ENCODE data around the gene USP5. TPM values are rescaled to one million over a fixed set of nuclear protein-coding genes. Genes with fewer than 3 reads are reported as not detected.

Gene USP5
- total and polyA plus RNA-seq, 2 of the 8 experiments (the other 6 are each of a cell fraction or from before 2014, with no cell fraction given), result 66.5 to 148 TPM

DNA sequence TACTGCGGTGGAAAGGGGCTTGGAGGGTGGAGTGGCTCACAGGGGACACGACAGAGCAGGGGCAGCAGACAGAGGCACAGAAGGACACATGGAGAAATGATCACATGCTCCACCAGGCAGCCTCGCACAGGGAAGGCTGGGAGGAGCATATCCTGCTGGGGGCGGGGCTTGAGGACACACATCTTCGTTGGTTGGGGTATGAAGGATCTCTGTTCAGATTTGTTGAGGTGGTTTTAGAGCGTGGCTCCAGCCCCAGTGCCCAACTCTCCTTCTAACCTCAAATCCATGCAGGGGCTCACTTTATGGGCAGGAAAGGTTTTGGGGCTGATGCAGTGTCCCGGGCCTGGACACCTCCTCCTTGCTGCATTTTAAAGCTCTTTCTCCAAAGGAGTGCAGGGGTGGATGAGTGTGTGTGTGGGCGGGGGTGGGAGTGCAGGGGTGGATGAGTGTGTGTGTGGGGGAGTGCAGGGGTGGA lies 24.5 kb upstream of the USP5 start (continued):
- TF ChIP-seq RAD21 (IDR thresholded peaks at IDR 0.05 in 1 of 2, conservative IDR thresholded peaks at IDR 0.05 in 1 of 2; ENCODE audit: low read depth in 2 of 2, low read length in 2 of 2), result no peak
- no peak for TF ChIP-seq TCF12 (IDR thresholded peaks at IDR 0.05; ENCODE audit: low read depth, low read length)
- no peak for TF ChIP-seq E2F6 (IDR thresholded peaks at IDR 0.05)
- no peak for TF ChIP-seq ASH2L (IDR thresholded peaks at IDR 0.05; ENCODE audit: low read length)
- no peak for TF ChIP-seq SUZ12 (IDR thresholded peaks at IDR 0.05; ENCODE audit: low read length)
- TF ChIP-seq USF2 (IDR thresholded peaks at IDR 0.05; ENCODE audit: low read length), result peak; percentile 74
- no peak for TF ChIP-seq JUN (IDR thresholded peaks at IDR 0.05; ENCODE audit: low read depth, low read length)
- TF ChIP-seq, protein P1, sequence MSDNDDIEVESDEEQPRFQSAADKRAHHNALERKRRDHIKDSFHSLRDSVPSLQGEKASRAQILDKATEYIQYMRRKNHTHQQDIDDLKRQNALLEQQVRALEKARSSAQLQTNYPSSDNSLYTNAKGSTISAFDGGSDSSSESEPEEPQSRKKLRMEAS (IDR thresholded peaks at IDR 0.05), result peak; percentile 85
- no peak for TF ChIP-seq BACH1 (IDR thresholded peaks at IDR 0.05; ENCODE audit: low read length)
- TF ChIP-seq HDAC2 (IDR thresholded peaks at IDR 0.05; ENCODE audit: borderline replicate concordance in 1 of 2, low read depth in 2 of 2, low read length in 2 of 2), result no peak
- no peak for TF ChIP-seq TEAD4 (IDR thresholded peaks at IDR 0.05; ENCODE audit: low read depth, low read length)
- no peak for TF ChIP-seq GTF2F1 (IDR thresholded peaks at IDR 0.05; ENCODE audit: borderline replicate concordance, low read depth, low read length)
- TF ChIP-seq TAF1 (IDR thresholded peaks at IDR 0.05; ENCODE audit: low read depth, low read length), result peak; percentile 66; the same call in 1 of the 2 replicates
- peak in 1 of 2 experiments; percentile 25; a peak in 2 of 3 replicates for TF ChIP-seq POLR2A (IDR thresholded peaks at IDR 0.05; ENCODE audit: control extremely low read depth in 1 of 2, low read depth in 2 of 2, low read length in 2 of 2)
- TF ChIP-seq RFX5 (IDR thresholded peaks at IDR 0.05; ENCODE audit: borderline replicate concordance, low read depth, low read length), result no peak
- TF ChIP-seq BCL11A (IDR thresholded peaks at IDR 0.05; ENCODE audit: low read depth in 2 of 2, low read length in 2 of 2), result no peak
- TF ChIP-seq NRF1 (IDR thresholded peaks at IDR 0.05; ENCODE audit: low read depth, low read length), result no peak

All from H1 (cell line).